K562 (cell line): ENCODE measurements around the gene DRC3. TPM values are rescaled to one million over a fixed set of nuclear protein-coding genes. Genes with fewer than 3 reads are reported as not detected.
A peak's percentile ranks its signal among the peaks of the same experiment; 100 is the strongest.

Source experiments
- CTCFL ChIP-seq: IDR thresholded peaks from 2 replicates; pipeline ENCODE4 v1.6.1; 2011; ENCODE audit warnings: borderline replicate concordance, low read depth, mild to moderate bottlenecking, moderate library complexity, low read length; ENCODE audit not compliant: insufficient read depth, poor library complexity, severe bottlenecking
- E2F6 ChIP-seq, 2 experiments: IDR thresholded peaks; 2 replicates each; pipeline ENCODE4 v1.6.1; 2011; ENCODE audit warnings: borderline replicate concordance in 1 of 2, control low read depth in 1 of 2, low read depth in 1 of 2, low read length in 1 of 2, mild to moderate bottlenecking in 1 of 2, mixed read lengths in 1 of 2, moderate library complexity in 1 of 2; ENCODE audit not compliant: insufficient read depth in 1 of 2, insufficient read length in 1 of 2, poor library complexity in 1 of 2, severe bottlenecking in 1 of 2; ENCODE audit errors: extremely low read depth in 1 of 2
- ESRRA ChIP-seq: fragments of 450-650 bp; IDR thresholded peaks from 2 replicates; pipeline ENCODE4 v1.6.1; 2014; ENCODE audit warnings: low read depth, mild to moderate bottlenecking, moderate library complexity, borderline replicate concordance
- HIVEP1 ChIP-seq: fragments of 250-450 bp; sonication (Bioruptor Pico); IDR thresholded peaks from 2 replicates; pipeline ENCODE4 v1.4.0; 2020; ENCODE audit warnings: mild to moderate bottlenecking
- HOMEZ ChIP-seq: fragments of 250-450 bp; sonication (Bioruptor Pico); IDR thresholded peaks from 2 replicates; pipeline ENCODE4 v1.4.0; 2020; ENCODE audit warnings: mild to moderate bottlenecking, moderate library complexity
- MCM2 ChIP-seq: fragments of 450-650 bp; IDR thresholded peaks from 2 replicates; pipeline ENCODE4 v1.6.1; 2017; ENCODE audit warnings: low read depth, mild to moderate bottlenecking
- MLLT1 ChIP-seq, 2 experiments: fragments of 450-650 bp; IDR thresholded peaks; 2 replicates each; pipeline ENCODE4 v1.6.1; 2016
- RAD51 ChIP-seq: fragments of 450-650 bp; IDR thresholded peaks from 2 replicates; pipeline ENCODE4 v1.7.1; 2016; ENCODE audit warnings: low read depth, mild to moderate bottlenecking, borderline replicate concordance
- RB1 ChIP-seq: fragments of 450-650 bp; IDR thresholded peaks from 2 replicates; pipeline ENCODE4 v1.6.1; 2017; ENCODE audit warnings: low read depth, mild to moderate bottlenecking
- RFX7 ChIP-seq: fragments of 250-450 bp; sonication (Bioruptor Pico); IDR thresholded peaks from 2 replicates; pipeline ENCODE4 v1.5.1; 2021; ENCODE audit warnings: mild to moderate bottlenecking
- ZBTB40 ChIP-seq, 2 experiments: fragments of 450-650 bp in 1 of 2; sonication (generic) in 1 of 2; formaldehyde crosslinking in 1 of 2; IDR thresholded peaks; 2 replicates each; pipeline versions ENCODE4 v1.7.1 to v1.9.0; 2016 to 2022; ENCODE audit warnings: inconsistent platforms in 1 of 2, mild to moderate bottlenecking in 1 of 2, missing genetic modification reagents in 1 of 2
- polyA plus RNA-seq, 8 experiments: library from polyadenylated mRNA; depleted of rRNA in 4 of 8; stranded (reverse) in 5 of 8; unstranded in 3 of 8; fragments of >200 nt; fragmentation: Nextera tagmentation in 2 of 8; fragmentation: Illumina TruSeq in 1 of 8; extraction: Ambion mirVana in 2 of 8; extraction: Trizol in 1 of 8; gene quantifications; 2 replicates each; pipeline versions ENCODE4 v1.2.1 to v1.2.3, GENCODE V29; 2011 to 2014; ENCODE audit warnings: inconsistent platforms in 1 of 8, missing spikeins in 1 of 8
- total RNA-seq, 7 experiments: library from RNA; depleted of rRNA in 6 of 7; stranded (reverse); fragments of >200 nt in 6 of 7; fragmentation: Illumina TruSeq in 2 of 7; extraction: Trizol in 2 of 7; gene quantifications; 2 replicates each; pipeline versions ENCODE4 v1.2.1 to v1.2.3, GENCODE V29; 2011 to 2021; ENCODE audit warnings: low replicate concordance in 1 of 7

The DRC3 gene
- total and polyA plus RNA-seq, 9 of the 15 experiments (the other 6 are each of a cell fraction or from before 2014, with no cell fraction given), result 0.10 to 0.84 (median 0.30) TPM; not detected in 3

GRCh38 chr17:18017958-18018357 lies 45.3 kb downstream of the DRC3 start (continued):
- no peak for TF ChIP-seq ZBTB40 (IDR thresholded peaks at IDR 0.05)
- TF ChIP-seq ZBTB40 (CRISPR knock-in tag; IDR thresholded peaks at IDR 0.05), result no peak
- no peak for TF ChIP-seq HIVEP1 (CRISPR knock-in tag)
- no peak for TF ChIP-seq CTCFL
- no peak for TF ChIP-seq RB1
- TF ChIP-seq MCM2, result no peak
- TF ChIP-seq ESRRA, result peak; percentile 72; the same call in 1 of the 2 replicates
- TF ChIP-seq RFX7, result no peak
- TF ChIP-seq MLLT1 (IDR thresholded peaks at IDR 0.05), result peak in 1 of 2 experiments; percentile 79; a peak in 2 of 4 replicates
- TF ChIP-seq RAD51, result no peak
- no peak for TF ChIP-seq HOMEZ (CRISPR knock-in tag)
- no peak for TF ChIP-seq E2F6 (IDR thresholded peaks at IDR 0.05; ENCODE audit: borderline replicate concordance in 1 of 2, extremely low read depth in 1 of 2, insufficient read depth in 1 of 2, insufficient read length in 1 of 2, low read depth in 1 of 2, low read length in 1 of 2, poor library complexity in 1 of 2, severe bottlenecking in 1 of 2)
